Non-pigmented ciliary epithelial cell (primary cell): ENCODE measurements around the gene CDKN2AIP.

ENCODE experiments used
- DNase-seq: peaks from one replicate; pipeline ENCODE4 v3.0.0-alpha.2; 2010; ENCODE audit warnings: low read depth

CDKN2AIP gene, protein sequence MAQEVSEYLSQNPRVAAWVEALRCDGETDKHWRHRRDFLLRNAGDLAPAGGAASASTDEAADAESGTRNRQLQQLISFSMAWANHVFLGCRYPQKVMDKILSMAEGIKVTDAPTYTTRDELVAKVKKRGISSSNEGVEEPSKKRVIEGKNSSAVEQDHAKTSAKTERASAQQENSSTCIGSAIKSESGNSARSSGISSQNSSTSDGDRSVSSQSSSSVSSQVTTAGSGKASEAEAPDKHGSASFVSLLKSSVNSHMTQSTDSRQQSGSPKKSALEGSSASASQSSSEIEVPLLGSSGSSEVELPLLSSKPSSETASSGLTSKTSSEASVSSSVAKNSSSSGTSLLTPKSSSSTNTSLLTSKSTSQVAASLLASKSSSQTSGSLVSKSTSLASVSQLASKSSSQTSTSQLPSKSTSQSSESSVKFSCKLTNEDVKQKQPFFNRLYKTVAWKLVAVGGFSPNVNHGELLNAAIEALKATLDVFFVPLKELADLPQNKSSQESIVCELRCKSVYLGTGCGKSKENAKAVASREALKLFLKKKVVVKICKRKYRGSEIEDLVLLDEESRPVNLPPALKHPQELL

GRCh38 chr4:183444214-183445096 lies at the start of gene CDKN2AIP:
Gene CDKN2AIP (plus strand): TSS chr4:183444636. CDS start chr4:183444798, 162 bp downstream.
- no peak for DNase-seq

- DNase-seq, result no peak
Observed at GRCh38 chr4:183395395-183395794, 49.0 kb upstream of the CDKN2AIP start.

DNA sequence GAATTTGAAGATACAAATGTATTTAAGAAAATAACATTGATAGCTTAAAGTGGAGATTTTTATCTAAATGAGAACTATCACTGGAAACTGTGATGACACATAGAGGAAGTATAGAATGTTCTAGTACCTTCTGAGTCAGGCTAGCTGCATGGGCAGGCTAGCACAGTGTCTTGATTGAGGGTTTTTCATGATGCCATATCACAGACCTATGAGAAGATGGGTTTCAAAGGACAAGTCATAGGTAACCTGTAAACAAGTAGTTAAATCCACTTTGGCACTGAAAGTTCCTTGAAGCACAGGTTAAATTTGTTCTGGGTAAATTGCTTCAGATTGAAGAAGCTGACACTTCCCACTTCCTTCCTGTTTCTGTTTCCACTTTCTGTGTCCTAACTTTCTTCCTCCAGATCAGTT lies 48.2 kb upstream of the CDKN2AIP start:
- no peak for DNase-seq

- DNase-seq, result no peak
Observed at GRCh38 chr4:183397741-183398297, 46.6 kb upstream of the CDKN2AIP start.

DNA sequence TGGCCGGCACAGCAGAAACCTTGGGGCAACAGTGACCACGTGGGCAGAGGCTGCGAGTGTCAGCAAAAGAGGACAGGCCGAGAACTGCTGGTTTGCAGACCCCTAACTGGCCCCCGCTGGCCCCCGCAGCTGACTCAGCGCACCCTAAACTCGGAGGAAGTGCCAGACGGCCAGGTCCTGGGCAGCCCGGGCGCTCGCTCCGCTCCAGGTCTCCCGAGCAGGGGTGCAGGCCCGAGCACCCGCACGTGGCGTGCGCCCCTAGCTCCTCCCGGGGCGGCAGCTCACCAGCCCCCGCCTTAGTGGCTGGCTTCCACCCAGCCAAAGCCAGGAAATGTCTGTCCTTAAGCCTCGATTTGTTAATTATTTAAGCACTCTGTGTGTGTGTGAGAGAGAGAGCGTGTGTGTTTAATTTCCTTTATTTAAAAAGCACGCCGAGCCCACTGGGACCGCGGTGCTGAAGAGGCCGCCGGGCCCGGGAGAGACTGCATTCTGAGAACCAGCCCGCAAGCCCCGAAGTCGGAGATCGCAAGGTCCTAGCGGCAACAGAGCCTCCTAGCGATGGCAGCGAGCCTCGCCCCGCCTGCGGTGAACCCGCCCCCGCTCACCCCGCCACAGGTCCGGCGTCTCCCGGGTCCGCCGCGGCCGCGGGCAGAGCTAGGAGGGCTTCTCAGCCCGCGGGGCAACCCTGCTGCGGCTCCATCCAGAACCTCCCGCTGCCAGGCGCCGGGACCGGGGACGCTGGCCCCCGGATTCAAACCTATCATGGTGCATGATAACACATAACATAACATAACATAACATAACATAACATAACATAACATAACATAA lies 45.9 kb upstream of the CDKN2AIP start:
- DNase-seq, result no peak

DNA sequence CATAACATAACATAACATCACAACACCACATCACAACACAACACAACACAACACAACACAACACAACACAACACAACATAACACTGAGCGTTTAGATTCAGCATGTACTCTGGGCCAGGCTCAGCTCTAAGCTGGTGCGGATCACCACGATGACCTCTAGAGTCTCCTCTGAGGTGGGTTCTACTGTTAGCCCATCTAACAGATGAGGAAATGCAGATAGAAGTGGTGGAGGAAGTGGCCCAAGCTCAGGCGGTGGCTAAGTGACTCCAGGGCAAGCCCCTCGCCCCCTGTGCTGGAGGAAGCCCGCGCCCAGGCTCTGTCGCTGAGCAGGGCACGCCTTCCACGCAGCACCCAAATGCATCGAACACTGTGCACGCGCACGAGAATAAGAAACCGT lies 45.3 kb upstream of the CDKN2AIP start:
- DNase-seq, result no peak

DNA sequence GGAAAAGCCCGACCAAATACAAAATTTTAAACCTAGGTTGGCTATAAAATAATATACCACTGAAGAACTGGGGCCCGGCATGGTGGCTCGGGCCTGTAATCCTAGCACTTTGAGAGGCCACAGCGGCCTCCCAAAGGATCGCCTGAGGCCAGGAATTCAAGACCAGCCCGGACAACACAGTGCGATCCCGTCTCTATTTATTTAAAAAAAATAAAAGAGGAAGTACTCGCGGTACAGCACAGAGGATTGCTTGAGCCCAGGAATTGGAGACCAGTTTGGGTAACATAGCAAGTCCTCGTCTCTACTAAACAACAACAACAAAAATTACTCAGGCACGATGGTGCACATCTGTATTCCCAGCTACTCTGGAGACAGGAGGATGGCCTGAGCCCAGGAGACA lies 44.8 kb upstream of the CDKN2AIP start:
- DNase-seq, result no peak

GRCh38 chr4:183400035-183400434 lies 44.4 kb upstream of the CDKN2AIP start:
- DNase-seq, result no peak

- DNase-seq, result no peak
Observed at GRCh38 chr4:183401473-183401872, 43.0 kb upstream of the CDKN2AIP start.

DNA sequence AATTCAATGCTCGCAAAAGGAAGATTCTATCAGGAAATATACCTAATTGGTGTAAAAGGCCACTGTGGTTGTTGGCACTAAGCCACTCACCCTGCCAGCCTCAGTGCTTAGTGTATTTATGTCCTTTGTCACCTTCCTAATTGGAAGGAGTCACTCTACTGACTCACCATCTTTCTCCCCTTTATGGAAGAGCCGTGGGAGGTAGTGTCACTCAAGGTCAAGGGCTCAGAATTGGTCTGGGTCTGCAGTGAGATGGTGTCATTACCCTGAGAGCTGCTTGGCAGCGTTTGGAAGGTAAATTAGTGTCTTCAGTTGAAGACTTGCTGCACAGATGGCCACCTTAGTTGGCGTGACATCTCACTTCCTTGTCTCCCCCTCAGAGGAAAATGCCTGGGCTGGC lies 41.7 kb upstream of the CDKN2AIP start:
- DNase-seq, result no peak

GRCh38 chr4:183403486-183403885 lies 41.0 kb upstream of the CDKN2AIP start:
- no peak for DNase-seq

- DNase-seq, result no peak
Observed at GRCh38 chr4:183403961-183404360, 40.5 kb upstream of the CDKN2AIP start.

GRCh38 chr4:183405303-183405702 lies 39.1 kb upstream of the CDKN2AIP start:
- no peak for DNase-seq

DNA sequence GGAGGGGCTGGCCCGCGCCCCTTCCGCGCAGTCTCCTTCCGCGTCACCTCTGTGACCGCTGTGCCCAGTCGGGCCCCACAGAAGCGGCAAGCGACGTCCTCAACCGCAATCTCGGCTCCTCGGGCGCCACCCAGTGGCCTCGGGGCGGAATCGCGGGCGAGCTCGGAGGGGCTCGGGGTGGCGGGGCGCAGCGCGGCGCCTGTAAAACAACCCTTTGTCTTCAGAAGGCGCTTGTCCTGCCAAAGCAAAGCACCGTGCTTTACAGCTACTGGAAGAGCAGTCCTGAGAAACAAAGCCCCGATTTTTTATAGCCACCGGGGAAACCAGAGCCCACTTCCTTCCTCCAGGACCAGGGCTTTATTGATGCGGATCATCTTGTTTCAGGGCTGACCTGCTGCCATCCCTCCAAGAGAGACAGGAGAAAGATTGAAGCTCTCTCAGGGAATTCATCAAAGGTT lies 37.3 kb upstream of the CDKN2AIP start:
- no peak for DNase-seq

DNA sequence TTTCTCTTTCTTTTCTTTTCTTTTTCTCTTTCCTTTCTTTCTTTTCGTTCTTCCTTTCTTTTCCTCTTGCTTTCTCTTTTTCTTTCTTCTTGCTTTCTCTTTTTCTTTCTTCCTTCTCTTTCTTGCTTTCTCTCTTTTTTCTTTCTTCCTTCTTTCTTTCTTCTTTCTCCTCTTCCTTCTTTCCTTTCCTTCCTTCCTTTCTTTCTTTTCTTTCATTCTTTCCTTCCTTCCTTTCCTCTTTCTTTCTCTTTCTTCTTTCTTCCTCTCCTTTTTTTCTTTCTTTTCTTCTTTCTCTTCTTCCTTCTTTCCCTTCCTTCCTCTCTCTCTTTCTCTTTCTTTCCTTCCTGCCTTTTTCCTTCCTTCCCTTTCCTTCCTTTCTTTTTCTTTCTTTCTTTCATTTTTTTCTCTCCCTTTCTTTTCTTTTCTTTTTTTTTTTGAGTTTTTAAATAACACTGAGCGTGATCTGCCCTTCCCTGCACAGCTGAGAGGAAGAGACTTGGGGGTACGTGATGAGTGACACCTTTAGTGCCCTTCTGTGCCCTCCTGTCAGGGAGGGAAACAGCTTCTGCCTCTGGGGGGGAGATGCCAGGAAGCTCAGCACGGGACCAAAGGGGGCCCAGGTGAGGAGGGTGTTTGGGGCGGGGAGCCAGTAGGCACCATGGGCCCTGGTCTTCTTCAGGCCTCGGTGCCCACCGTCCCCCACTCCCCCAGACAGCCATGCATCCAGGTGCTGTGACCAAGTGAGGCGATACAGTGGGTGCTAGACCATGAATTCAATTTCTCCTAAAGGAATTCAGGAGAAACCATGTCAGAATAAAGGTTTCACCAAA lies 36.6 kb upstream of the CDKN2AIP start:
- DNase-seq, result no peak

DNA sequence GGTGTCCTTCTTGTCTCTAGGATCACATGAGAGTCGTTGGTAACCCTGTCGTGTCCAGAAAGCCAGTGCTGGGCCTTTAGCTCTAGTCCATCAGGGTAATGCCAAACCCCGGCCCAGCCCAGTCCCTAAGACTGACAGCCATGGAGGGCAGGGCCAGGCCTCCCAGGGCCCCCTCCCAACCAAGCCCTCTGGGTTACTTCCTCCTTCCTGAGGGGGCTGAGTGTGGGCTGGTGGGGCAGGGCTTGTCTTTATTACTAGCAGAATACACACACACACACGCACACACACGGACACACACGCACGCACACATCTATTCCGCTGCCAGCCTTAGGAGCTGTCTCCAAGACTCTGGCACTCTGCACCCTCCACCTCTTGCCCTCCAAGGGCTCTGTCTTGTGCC lies 35.6 kb upstream of the CDKN2AIP start:
- no peak for DNase-seq

DNA sequence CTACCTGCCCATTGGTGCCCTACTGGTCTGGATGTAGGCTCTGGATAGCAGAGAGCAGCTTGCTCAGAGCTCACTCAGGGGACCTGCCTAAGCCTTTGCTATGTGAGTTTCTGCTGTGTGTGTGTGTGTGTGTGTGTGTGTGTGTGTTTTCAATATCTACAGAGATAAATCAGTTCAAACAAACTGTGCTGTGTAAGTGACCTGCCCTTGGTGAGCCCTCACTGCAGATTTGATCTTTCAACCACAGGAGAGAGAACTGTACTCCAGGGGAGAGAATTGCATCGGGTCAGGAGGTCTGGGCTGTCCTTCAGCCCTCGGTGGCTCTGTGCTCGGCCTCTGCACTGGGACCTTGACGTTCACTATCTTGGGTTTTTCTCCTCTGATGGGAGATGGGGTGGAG lies 35.0 kb upstream of the CDKN2AIP start:
- no peak for DNase-seq

- DNase-seq, result no peak
Observed at GRCh38 chr4:183409934-183410333, 34.5 kb upstream of the CDKN2AIP start.

DNA sequence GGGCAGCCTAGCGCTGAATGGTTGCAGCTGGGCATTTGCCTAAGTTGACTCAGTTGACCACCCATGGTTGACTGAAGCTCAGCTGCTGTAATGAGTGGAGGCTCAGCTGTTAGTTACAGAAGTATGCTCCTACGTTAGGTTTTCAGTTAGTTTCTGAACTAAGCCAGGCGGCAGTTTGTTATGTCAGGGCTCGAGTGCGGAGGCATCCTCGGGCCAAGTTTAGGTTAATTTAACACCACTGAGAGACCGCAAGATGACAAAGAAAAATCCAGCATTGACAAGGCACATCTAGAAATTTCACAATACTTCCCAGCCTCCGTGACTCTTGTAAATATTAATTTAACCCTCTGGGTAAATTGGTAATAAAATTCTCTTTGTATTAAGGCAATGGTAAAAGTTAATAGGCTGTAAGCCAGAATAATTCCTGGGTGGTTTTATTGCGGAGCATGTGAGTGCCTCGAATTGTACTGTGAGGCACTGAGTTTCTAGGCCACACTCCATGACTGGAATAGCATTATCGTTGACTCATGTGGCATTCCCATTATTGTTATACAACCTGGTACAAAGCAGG lies 33.1 kb upstream of the CDKN2AIP start:
- DNase-seq, result no peak

DNA sequence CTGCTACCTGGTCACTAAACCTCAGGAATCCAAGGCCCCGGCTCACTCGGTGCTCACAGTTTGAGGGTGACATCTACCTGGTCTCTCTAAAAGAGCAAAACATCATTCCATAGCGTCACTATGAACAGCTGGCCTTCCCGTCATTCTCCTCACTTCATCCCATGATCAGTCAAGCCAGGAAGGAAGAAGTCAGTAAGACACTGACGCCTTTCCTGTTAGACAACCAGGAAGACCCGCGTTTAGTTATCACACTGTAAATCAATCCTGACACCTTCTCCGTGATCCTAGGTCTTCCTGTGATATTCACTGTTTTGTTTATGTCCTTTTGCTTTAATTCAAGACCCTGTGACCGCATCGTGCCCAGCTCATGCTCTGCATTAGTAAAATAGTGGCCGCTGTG lies 31.6 kb upstream of the CDKN2AIP start:
- no peak for DNase-seq
